ENCODE results near the gene SPRY2. TPM values are rescaled to one million over a fixed set of nuclear protein-coding genes. Genes with fewer than 3 reads are reported as not detected.

The SPRY2 gene
- 10 to 100 TPM; 15.6 to 68.5 (median 64.0) TPM for polyA plus RNA-seq

DNA sequence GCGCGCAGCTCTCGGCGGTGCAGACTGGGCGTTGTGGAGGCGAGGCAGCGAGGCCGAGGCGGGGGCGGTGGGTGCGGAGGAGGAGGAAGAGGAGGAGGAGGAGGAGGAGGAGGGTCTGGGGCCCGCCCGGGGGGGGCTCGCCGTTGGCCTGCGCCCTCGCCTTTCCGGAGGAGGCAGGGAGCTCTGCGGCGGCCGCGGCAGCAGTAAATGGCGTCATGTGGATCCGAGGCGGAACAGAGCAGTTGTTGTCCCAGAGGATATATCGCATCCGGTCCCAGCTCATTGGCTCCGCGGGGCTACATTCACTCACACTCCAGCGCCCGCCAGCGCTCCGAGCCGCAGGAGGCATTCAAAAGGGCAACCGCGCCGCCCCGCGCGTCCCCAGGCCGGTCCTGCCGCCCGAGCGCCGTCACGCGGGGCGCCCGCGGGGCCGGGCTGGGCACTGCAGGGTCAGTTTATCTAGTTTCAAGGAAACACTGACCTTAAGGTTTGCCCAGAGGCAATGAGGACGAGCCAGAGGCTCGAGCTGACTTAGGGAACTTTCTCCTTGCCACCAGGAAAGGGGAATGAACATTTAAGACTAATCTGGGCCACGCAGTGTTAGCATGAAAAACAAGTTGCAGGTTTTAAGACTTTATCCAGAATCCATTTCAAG, at the start of gene SPRY2:
Gene SPRY2 (minus strand): TSS at position 26 of the 655 bp plus-strand sequence. CDS start 3,421 bp downstream, outside the sequence.
- H3K27ac ChIP-seq (ENCODE audit: low read depth, low read length), result peak within 1 kb of the TSS; percentile 40
- WGBS, 3 donors, result 0 to 2% (median 1%) methylated on average over 41 to 54 of the region's 54 CpGs

- WGBS, 3 donors, result 97 to 100% (median 98%) methylated on average over 1 of the region's 1 CpG
- no peak overlapping the region for H3K27ac ChIP-seq (ENCODE audit: low read depth, low read length)
These were observed 49.4 kb upstream of the SPRY2 start for GRCh38 chr13:80390338-80390737.

DNA sequence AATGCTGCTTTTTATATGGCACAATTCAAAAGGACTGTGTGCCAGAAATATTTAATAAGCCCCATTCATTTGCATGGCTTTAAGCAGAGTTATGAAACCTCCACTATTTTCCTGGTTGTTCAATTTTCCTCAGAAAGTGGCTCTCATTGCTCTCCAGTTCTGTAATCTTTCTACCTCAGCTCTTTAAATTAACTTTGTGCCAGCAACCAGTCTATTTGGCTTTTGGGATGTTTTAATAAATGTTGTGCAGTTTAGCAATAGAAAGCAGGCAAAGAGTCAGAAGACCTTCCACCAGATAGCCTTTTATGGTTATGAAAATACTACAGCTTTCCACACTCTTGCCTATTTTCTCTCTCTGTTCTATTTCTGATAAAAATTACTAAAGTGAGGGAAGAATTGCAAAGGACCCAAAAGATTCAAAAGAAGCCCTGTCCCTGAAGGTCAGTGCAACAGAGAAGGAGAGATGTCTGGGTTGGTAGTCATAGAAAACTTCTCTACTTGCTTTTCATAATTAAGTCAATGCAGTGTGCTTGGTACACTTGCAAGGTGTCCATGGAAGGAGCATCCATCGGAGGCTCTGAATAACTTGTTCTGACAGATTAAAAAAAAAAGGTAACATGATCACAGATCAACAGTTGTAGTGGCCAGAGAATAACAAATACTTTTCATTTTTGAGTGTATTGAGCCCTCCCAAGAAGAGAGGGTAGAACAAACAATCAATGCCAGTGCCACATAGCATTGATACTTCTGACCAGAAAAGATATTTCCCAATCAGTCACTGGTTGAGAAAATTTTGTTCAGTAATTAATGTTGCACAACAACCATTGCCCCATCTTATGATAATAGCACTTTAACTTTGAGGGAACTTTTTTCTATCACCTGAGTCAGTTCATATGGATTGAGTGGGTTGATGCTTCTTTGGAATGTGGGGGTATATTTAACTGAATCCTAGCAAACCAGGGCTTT, 48.4 kb upstream of the SPRY2 start:
- 91 to 97% (median 96%) methylated on average over 1 of the region's 1 CpG for WGBS, 3 donors
- no peak overlapping the region for H3K27ac ChIP-seq (ENCODE audit: low read depth, low read length)

DNA sequence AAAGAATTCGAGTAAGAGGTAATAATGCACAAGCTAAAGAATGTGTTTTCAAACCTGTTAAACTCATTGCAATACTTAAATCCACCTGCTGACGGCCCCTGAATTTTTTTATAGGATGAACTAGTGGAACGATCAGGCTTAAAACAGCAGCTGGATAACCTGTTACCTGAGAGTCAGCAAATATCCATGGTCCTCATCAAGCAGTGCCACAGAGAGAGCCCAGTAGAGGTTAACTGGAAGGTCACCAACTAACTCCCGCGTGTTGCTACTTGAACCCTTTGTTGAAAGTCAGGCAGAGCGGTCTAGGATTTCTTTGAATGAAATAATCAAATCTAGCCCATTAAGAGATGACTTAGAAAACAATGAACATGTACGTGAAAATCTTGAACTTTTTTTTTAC, 47.6 kb upstream of the SPRY2 start:
- no peak overlapping the region for H3K27ac ChIP-seq (ENCODE audit: low read depth, low read length)
- 84 to 89% (median 89%) methylated on average over 7 of the region's 7 CpGs for WGBS, 3 donors

DNA sequence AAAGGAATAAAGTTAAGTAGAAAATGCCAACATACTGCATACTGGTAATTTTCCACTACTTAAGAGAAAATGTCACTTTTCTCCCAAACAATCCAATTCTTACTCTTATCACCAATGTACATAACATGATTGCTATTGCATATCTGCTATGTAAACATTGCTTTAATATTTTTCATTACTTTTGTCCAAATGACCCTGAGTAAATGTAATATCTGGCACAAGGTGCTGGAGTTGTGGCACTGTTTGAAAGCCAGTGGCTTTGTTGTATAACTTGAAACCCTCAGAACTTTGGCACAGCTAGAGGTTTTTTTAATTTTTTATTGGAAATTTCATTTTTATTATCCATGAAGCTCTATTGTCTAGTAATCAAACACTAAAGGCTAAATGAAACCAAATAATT, 45.7 kb upstream of the SPRY2 start:
- H3K27ac ChIP-seq (ENCODE audit: low read depth, low read length), result no peak overlapping the region

DNA sequence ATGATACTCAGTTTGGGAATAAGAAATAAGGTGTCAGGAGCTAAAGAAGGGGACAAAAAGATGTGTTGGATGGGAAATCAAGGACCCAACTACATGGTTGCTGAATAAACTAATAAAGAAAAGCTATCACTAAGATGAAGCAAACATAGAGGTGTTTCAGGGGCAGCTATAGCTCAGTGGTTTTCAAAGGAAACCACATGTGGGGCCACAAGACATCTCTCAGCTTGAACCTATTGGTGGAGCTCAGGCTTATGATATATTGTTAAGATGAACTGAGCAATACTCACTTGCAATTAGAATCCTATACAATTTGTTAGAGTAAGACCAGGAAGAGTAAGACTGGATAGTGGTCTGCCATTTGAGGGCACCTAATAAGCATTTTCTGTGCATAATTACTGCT, 45.1 kb upstream of the SPRY2 start:
- H3K27ac ChIP-seq (ENCODE audit: low read depth, low read length), result no peak overlapping the region

GRCh38 chr13:80382576-80382975, 41.6 kb upstream of the SPRY2 start:
- WGBS, 3 donors, result 92 to 94% (median 93%) methylated on average over 2 of the region's 2 CpGs
- no peak overlapping the region for H3K27ac ChIP-seq (ENCODE audit: low read depth, low read length)

GRCh38 chr13:80379245-80379644, 38.3 kb upstream of the SPRY2 start:
- no peak overlapping the region for H3K27ac ChIP-seq (ENCODE audit: low read depth, low read length)
- WGBS, 3 donors, result 65 to 71% (median 71%) methylated on average over 3 of the region's 3 CpGs

DNA sequence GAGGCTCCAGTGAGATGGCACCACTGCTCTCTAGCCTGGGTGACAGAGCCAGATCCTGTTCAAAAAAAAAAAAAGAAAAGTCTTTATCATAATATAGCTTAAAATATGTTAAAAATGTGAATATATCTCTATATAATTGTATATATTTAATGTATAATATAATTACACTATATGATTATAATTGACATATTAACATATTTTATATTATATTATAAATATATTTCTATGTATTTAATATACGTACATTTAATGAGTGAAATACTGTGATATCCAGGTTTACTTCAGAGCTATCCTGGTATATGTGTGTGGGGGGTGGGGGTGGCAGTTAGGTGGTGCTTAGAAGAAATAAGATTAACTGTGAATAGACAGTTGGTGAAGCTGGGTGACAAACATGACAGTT, 35.6 kb upstream of the SPRY2 start:
- H3K27ac ChIP-seq (ENCODE audit: low read depth, low read length), result no peak overlapping the region
- WGBS, 3 donors, result 92 to 96% (median 95%) methylated on average over 1 of the region's 1 CpG

DNA sequence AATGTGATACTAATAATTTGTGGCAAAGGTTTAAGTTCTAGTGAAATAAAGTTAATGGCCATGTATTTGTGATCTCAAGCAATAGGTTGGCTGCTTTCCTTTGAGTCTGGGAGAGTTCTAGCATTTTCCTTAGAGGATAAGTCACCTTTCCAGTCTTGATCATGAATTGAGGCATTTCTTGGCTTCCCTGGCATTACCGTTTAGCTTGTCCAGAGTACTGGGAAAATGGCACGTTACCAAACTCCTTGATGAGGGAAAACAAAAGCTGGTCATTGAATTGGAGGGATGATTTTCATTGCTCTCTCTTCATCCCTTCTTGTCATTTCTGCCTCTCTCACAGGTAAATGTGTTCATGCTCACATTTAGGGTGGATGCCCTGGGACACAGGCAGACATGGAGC, 34.0 kb upstream of the SPRY2 start:
- WGBS, 3 donors, result 70 to 78% (median 78%) methylated on average over 2 of the region's 2 CpGs
- H3K27ac ChIP-seq (ENCODE audit: low read depth, low read length), result no peak overlapping the region

- WGBS, 3 donors, result 60 to 82% (median 68%) methylated on average over 5 of the region's 5 CpGs
- no peak overlapping the region for H3K27ac ChIP-seq (ENCODE audit: low read depth, low read length)
These were observed 33.5 kb upstream of the SPRY2 start for GRCh38 chr13:80374444-80374843.

DNA sequence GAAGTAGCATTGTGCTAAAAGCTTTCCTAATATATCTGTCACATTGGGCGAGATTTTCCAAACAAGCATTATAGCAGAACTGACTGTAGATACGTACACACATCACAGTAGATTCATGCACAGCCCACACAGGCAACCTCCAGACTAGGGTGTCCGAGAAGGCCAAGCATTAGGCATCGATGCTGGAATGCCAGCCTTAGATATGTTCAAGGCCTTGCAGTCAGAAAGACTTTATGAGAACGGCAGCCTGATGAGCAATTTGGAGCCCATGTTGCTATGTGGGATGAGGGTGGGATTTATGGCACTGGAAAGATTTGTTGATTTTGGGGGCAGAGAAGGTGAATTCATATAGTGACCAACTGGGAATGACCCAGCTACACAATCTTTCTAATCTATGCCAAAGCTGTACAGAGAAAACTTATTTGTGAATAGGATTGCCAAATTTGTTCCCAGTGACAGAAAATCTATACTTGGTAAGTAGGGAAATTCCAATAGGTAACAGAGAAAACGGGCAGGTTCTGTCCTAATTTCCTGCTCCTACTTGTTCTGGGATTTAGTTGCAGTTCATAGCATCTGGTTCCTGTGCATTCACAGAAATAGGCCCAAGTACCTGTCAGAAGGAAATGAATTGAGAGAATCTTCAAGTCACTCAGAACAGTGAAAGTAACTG, 31.0 kb upstream of the SPRY2 start:
- H3K27ac ChIP-seq (ENCODE audit: low read depth, low read length), result no peak overlapping the region
- 54 to 89% (median 88%) methylated on average over 6 of the region's 6 CpGs for WGBS, 3 donors

- 94 to 95% (median 95%) methylated on average over 3 of the region's 3 CpGs for WGBS, 3 donors
- H3K27ac ChIP-seq (ENCODE audit: low read depth, low read length), result no peak overlapping the region
These were observed 26.5 kb upstream of the SPRY2 start for GRCh38 chr13:80367473-80367872.

- H3K27ac ChIP-seq (ENCODE audit: low read depth, low read length), result no peak overlapping the region
- 1 to 2% (median 2%) methylated on average over 3 of the region's 3 CpGs for WGBS, 3 donors
These were observed 23.1 kb upstream of the SPRY2 start for GRCh38 chr13:80363890-80364503.

DNA sequence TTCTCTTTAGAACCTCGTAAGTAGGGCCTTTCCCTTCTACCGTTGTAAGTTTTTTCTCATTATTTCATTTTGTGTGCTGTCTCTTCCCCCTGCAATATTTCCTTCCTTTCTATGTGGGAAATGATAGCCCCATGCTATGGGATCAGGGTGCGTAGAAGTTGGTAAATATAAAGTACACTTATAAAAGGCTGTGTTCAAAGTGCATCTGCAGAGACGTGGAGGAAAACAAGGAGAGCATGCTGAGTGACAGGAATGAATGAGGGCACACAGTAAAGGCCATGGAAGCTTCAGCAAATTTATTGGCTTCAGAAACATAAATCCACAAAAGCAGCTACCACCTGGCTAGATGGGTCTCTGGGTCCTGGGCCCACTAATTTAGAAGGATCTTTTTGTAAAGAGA, 21.6 kb upstream of the SPRY2 start:
- H3K27ac ChIP-seq (ENCODE audit: low read depth, low read length), result no peak overlapping the region
- WGBS, 3 donors, result 67 to 91% (median 74%) methylated on average over 4 of the region's 4 CpGs

GRCh38 chr13:80361883-80362327, 21.0 kb upstream of the SPRY2 start:
- no peak overlapping the region for H3K27ac ChIP-seq (ENCODE audit: low read depth, low read length)
- WGBS, 3 donors, result 51 to 85% (median 79%) methylated on average over 2 of the region's 2 CpGs

- 88 to 90% (median 90%) methylated on average over 2 of the region's 2 CpGs for WGBS, 3 donors
These were observed 20.4 kb upstream of the SPRY2 start for GRCh38 chr13:80361298-80361697.

DNA sequence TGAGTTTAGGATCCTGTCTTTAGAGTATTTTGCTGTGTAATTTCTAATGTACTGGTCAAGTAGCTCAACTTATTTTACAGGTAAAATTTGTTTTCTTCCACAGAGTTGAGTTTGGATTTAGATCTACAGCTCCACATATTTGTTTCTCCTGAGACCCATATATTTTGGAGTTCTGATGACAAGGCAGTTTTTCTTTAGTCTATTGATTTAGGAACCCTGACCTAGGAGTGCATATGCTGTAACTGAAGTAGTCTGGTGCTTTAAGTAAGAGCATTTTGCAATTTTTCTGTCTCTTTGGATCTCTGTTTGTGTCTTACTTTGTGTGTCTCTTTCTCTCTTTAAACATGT, 19.5 kb upstream of the SPRY2 start:
- H3K27ac ChIP-seq (ENCODE audit: low read depth, low read length), result no peak overlapping the region

More at GRCh38 chr13:80361298-80361697, 20.4 kb upstream of the SPRY2 start:
- no peak overlapping the region for H3K27ac ChIP-seq (ENCODE audit: low read depth, low read length)

All from adipose tissue (tissue), 3 donors.